PC-9 (cell line): ENCODE results near the gene ASTN2. TPM values are rescaled to one million over a fixed set of nuclear protein-coding genes. Genes with fewer than 3 reads are reported as not detected.

Experiments used
- BruUV-seq: library from RNA; stranded (reverse); fragments of 400-500 nt; replicated peaks from 2 replicates; lab custom pipeline; 2021; lab: Mats Ljungman, UMichigan
- CTCF ChIA-PET: fragments of 300-600 bp; sonication (Branson Sonifier 250); formaldehyde crosslinking; loops from one replicate; lab custom pipeline; 2022; ENCODE audit warnings: antibody characterized with exemption; lab: Charles Lee
- POLR2A ChIA-PET: fragments of 300-600 bp; sonication (Branson Sonifier 250); formaldehyde crosslinking; loops from one replicate; lab custom pipeline; 2022; ENCODE audit warnings: antibody characterized with exemption; ENCODE audit not compliant: unreplicated experiment; lab: Charles Lee
- DNase-seq, 2 experiments: peaks; one replicate each; pipeline versions ENCODE4 v3.0.0 to v3.0.0-alpha.2; 2015 to 2022; ENCODE audit warnings: mixed read lengths in 1 of 2
- H2AFZ ChIP-seq: fragments of 200-600 bp; sonication (generic); 2 replicates; pipeline ENCODE4 v1.8.1; 2017; ENCODE audit warnings: antibody characterized with exemption
- H3F3A ChIP-seq: fragments of 200-600 bp; sonication (generic); 2 replicates; pipeline ENCODE4 v1.8.1; 2017; ENCODE audit warnings: antibody characterized with exemption, mild to moderate bottlenecking, low read depth; ENCODE audit not compliant: insufficient read depth
- H3K27ac ChIP-seq: fragments of 200-600 bp; sonication (generic); 2 replicates; pipeline ENCODE4 v1.6.1; 2016; ENCODE audit warnings: mixed run types
- H3K27me3 ChIP-seq: fragments of 200-600 bp; sonication (generic); 2 replicates; pipeline ENCODE4 v1.6.1; 2016; ENCODE audit warnings: low read depth, mixed run types; ENCODE audit not compliant: insufficient read depth
- H3K36me3 ChIP-seq: fragments of 200-600 bp; sonication (generic); 2 replicates; pipeline ENCODE4 v1.6.1; 2016; ENCODE audit warnings: low read depth, mixed run types
- H3K4me1 ChIP-seq: fragments of 200-600 bp; sonication (generic); replicated peaks from 2 replicates; pipeline ENCODE4 v1.6.1; 2016; ENCODE audit warnings: mixed run types; ENCODE audit not compliant: insufficient read depth
- H3K4me2 ChIP-seq: fragments of 200-600 bp; sonication (generic); 2 replicates; pipeline ENCODE4 v1.6.1; 2017; ENCODE audit warnings: mixed run types
- H3K4me3 ChIP-seq: fragments of 200-600 bp; sonication (generic); 2 replicates; pipeline ENCODE4 v1.6.1; 2016; ENCODE audit warnings: mixed run types
- H3K79me2 ChIP-seq: fragments of 200-600 bp; sonication (generic); 2 replicates; pipeline ENCODE4 v1.6.1; 2017; ENCODE audit warnings: low read depth, mixed run types
- H3K9me2 ChIP-seq: fragments of 200-600 bp; sonication (generic); 2 replicates; pipeline ENCODE4 v1.8.1; 2017; ENCODE audit warnings: mild to moderate bottlenecking; ENCODE audit not compliant: insufficient read depth
- H3K9me3 ChIP-seq: fragments of 200-600 bp; sonication (generic); 2 replicates; pipeline ENCODE4 v1.8.1; 2016; ENCODE audit warnings: low read depth; ENCODE audit not compliant: insufficient read depth
- H4K20me1 ChIP-seq: fragments of 200-600 bp; sonication (generic); 2 replicates; pipeline ENCODE4 v1.8.1; 2017; ENCODE audit not compliant: insufficient read depth
- CTCF ChIP-seq: fragments of 200-600 bp; sonication (generic); conservative IDR thresholded peaks from 2 replicates; pipeline ENCODE4 v1.6.1; 2017; ENCODE audit warnings: mixed run types, antibody characterized with exemption, mild to moderate bottlenecking, moderate library complexity
- EZH2 ChIP-seq: fragments of 200-600 bp; sonication (generic); IDR thresholded peaks from 2 replicates; pipeline ENCODE4 v1.8.0; 2017; ENCODE audit warnings: antibody characterized with exemption, low read depth
- intact Hi-C: fragments of 100-400 bp; cut with micrococcal nuclease; formaldehyde crosslinking; loops from one replicate; pipeline ENCODE4 v1.10.0; 2022; ENCODE audit not compliant: unreplicated experiment
- total RNA-seq: library from RNA; stranded (reverse); gene quantifications from 2 replicates; pipeline ENCODE4 v1.2.3, GENCODE V29; 2021

ASTN2 gene
- total RNA-seq, 1 experiment from 2014 or later = 6.2 TPM

DNA sequence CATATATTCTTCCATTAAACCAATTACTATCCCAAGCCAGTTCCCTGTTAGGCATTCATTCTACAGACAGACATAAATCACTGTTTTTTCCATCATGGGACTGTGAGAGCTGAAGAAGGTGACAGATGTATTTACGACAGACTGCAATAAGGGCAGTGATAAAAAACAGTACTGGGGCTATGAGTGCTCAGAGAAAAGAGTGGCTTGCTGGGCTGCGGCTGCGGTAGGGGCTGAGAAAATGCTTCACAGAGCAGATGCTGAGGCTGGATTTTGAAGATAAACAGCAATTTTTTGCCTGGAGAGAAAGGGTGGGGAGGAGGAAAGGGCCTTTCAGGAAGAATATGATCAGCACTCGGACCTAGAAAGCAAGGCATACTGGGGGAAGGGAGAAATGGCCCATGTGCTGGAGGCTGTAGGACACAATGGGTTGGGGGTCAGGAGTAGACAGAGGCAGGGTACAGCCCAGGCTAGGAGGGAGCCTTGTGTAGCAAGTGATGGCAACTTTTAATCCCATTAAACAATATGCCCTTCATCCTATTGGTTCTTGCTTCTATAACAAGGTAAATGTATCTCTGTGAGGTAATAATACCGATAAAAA, 279.3 kb downstream of the ASTN2 start:
- intact Hi-C loops = no loop called here
- Histone ChIP-seq H3K27ac (no peak overlapping the region), H3K27me3 (peaks cover 4% of the 10 kb centered on the region; the same call in 1 of the 2 replicates), H3K4me2 (no peak overlapping the region), H3K4me3 (no peak overlapping the region), H3K4me1 (no peaks in the 10 kb centered on the region), H3F3A (no peaks in the 10 kb centered on the region), H3K9me2 (no peaks in the 10 kb centered on the region), H3K36me3 (no peaks in the 10 kb centered on the region), H3K79me2 (no peaks in the 10 kb centered on the region), H4K20me1 (no peaks in the 10 kb centered on the region), H2AFZ (no peak overlapping the region), H3K9me3 (no peaks in the 10 kb centered on the region)
- ChIA-PET POLR2A (no interaction called here), CTCF (no interaction called here)
- DNase-seq = no peak
- no TSS peak for BruUV-seq
- TF ChIP-seq EZH2 (no peak), CTCF (no peak)

- BruUV-seq = no TSS peak
- no peaks in the 10 kb centered on the region for H3K9me3 ChIP-seq
These were observed 279.9 kb downstream of the ASTN2 start for GRCh38 chr9:117134826-117135500.

DNA sequence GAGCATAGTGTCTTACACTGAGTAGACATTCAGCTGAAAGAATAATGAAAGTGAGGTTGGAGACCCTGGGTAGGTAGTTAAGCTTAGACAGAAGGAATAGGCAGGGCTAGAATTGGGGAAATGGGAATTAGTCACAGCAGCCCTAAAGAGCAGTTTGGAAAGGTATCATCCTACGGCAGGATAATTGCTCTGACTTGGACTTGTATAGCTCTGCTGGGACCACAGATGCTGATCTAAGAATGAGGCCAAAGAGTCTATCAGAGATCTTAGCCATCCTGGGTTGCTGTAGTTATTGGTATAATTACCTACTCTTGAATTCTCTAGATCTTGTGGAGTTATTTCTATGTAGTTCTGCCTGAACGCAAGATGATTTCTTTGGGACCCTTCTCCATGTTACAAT, 288.0 kb downstream of the ASTN2 start:
- no peaks in the 10 kb centered on the region for H3K36me3 ChIP-seq
- DNase-seq = no peak
- intact Hi-C loops = no loop called here
- H3F3A ChIP-seq = no peaks in the 10 kb centered on the region
- no peaks in the 10 kb centered on the region for H4K20me1 ChIP-seq
- no peaks in the 10 kb centered on the region; the same call in 1 of the 2 replicates for H3K4me1 ChIP-seq
- no peak for TF ChIP-seq EZH2
- TF ChIP-seq CTCF = no peak
- no peak overlapping the region for H3K27ac ChIP-seq
- no peaks in the 10 kb centered on the region for H3K9me2 ChIP-seq
- H3K27me3 ChIP-seq = no peaks in the 10 kb centered on the region
- H3K79me2 ChIP-seq = no peaks in the 10 kb centered on the region
- ChIA-PET CTCF (no interaction called here), POLR2A (no interaction called here)
- no peak overlapping the region for H2AFZ ChIP-seq
- H3K4me2 ChIP-seq = no peak overlapping the region
- H3K9me3 ChIP-seq = no peaks in the 10 kb centered on the region
- BruUV-seq = no TSS peak
- H3K4me3 ChIP-seq = no peak overlapping the region

More at GRCh38 chr9:117134826-117135500, 279.9 kb downstream of the ASTN2 start:
- H3K4me2 ChIP-seq = no peak overlapping the region
- no peak overlapping the region for H3K27ac ChIP-seq
- CTCF ChIA-PET = no interaction called here
- no peak for DNase-seq
- TF ChIP-seq EZH2 = no peak
- TF ChIP-seq CTCF = no peak
- POLR2A ChIA-PET = no interaction called here
- no peaks in the 10 kb centered on the region for H3K9me2 ChIP-seq
- H3K36me3 ChIP-seq = no peaks in the 10 kb centered on the region
- no peak overlapping the region for H3K4me3 ChIP-seq
- H3K4me1 ChIP-seq = no peaks in the 10 kb centered on the region
- H2AFZ ChIP-seq = no peak overlapping the region
- no peaks in the 10 kb centered on the region for H3F3A ChIP-seq
- no peaks in the 10 kb centered on the region for H4K20me1 ChIP-seq
- intact Hi-C loops = no loop called here
- no peaks in the 10 kb centered on the region for H3K79me2 ChIP-seq
- H3K27me3 ChIP-seq = peaks cover 4% of the 10 kb centered on the region; the same call in 1 of the 2 replicates
